Left ventricle myocardium inferior (tissue), 1 donor: ENCODE data around the gene PTPN21. TPM values are rescaled to one million over a fixed set of nuclear protein-coding genes. Genes with fewer than 3 reads are reported as not detected.
"Not testable (repeated sequence)": the region's sequence is repeated elsewhere in the genome, so short reads cannot be mapped to it uniquely, and the experiment has no call there.

Source experiments
- DNase-seq: peaks from one replicate; pipeline ENCODE4 v3.0.0-alpha.2; 2020
- H3K27ac ChIP-seq: fragments of 200-600 bp; replicated peaks from 2 replicates; pipeline ENCODE4 v1.8.0; 2021
- H3K27me3 ChIP-seq: fragments of 200-600 bp; 2 replicates; pipeline ENCODE4 v1.8.0; 2021; ENCODE audit warnings: low read depth
- H3K36me3 ChIP-seq: fragments of 200-600 bp; 2 replicates; pipeline ENCODE4 v1.8.0; 2021
- H3K4me1 ChIP-seq: fragments of 200-600 bp; 2 replicates; pipeline ENCODE4 v1.8.0; 2021
- H3K4me3 ChIP-seq: fragments of 200-600 bp; 2 replicates; pipeline ENCODE4 v1.8.0; 2021; ENCODE audit warnings: mild to moderate bottlenecking, moderate library complexity
- H3K9me3 ChIP-seq: fragments of 200-600 bp; replicated peaks from 2 replicates; pipeline ENCODE4 v1.8.0; 2021
- CTCF ChIP-seq: fragments of 200-600 bp; IDR thresholded peaks from 2 replicates; pipeline ENCODE4 v1.8.0; 2021; ENCODE audit warnings: antibody characterized with exemption, mild to moderate bottlenecking, borderline replicate concordance
- intact Hi-C: fragments of 100-400 bp; cut with micrococcal nuclease; formaldehyde crosslinking; loops from one replicate; pipeline ENCODE4 v1.11.0; 2022
- total RNA-seq: library from RNA; stranded (reverse); fragmentation: NEBNext Ultra II Directional; extraction: Animal tissue kit (Norgen Biotek cat#: 25700); gene quantifications from one replicate; pipeline ENCODE4 v1.2.1, GENCODE V29; 2021
- donor health status: DM: no; HTN: yes; CAD: no; lungs with severe emphysema.

PTPN21 gene
- total RNA-seq, 1 donor from 2014 or later: 42.3 TPM

DNA sequence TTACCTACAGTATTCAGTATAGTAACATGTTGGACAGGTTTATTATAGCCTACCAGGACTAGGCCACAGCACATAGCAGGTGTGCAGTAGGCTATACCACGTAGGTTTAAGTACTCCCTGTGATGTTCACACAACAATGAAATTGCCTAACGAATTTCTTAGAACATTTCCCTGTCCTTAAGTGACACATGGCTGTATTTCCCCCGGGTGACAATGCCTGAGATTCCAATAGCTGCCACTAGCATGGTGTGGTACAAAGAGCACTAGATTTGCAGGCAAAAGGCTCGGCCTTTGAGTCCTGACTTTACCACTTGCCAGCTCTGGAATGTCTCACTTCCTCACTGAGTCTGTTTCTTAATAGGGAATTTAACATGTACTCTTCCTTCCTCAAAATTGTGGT is 19.7 kb downstream of the PTPN21 start:
- Histone ChIP-seq H3K36me3 (no peaks in the 10 kb centered on the region), H3K27ac (peak overlapping the region; percentile 71), H3K4me3 (no peak overlapping the region), H3K9me3 (peaks cover 4% of the 10 kb centered on the region), H3K27me3 (no peaks in the 10 kb centered on the region), H3K4me1 (peaks cover 66% of the 10 kb centered on the region)
- intact Hi-C loops: no loop called here
- no peak for DNase-seq
- TF ChIP-seq CTCF: peak; percentile 48

GRCh38 chr14:88533064-88533602 is 21.7 kb downstream of the PTPN21 start:
- Histone ChIP-seq H3K4me1 (peaks cover 45% of the 10 kb centered on the region), H3K9me3 (peaks cover 12% of the 10 kb centered on the region), H3K4me3 (no peak overlapping the region), H3K36me3 (no peaks in the 10 kb centered on the region), H3K27me3 (no peaks in the 10 kb centered on the region), H3K27ac (no peak overlapping the region)
- no peak for TF ChIP-seq CTCF
- intact Hi-C loops: no loop called here
- no peak for DNase-seq

GRCh38 chr14:88529889-88530288 is 24.9 kb downstream of the PTPN21 start:
- H3K27ac ChIP-seq, DNase-seq, H3K27me3 ChIP-seq, H3K36me3 ChIP-seq, intact Hi-C loops, H3K4me3 ChIP-seq: not testable (repeated sequence)
- peaks cover 12% of the 10 kb centered on the region for H3K9me3 ChIP-seq
- peaks cover 16% of the 10 kb centered on the region for H3K4me1 ChIP-seq

DNA sequence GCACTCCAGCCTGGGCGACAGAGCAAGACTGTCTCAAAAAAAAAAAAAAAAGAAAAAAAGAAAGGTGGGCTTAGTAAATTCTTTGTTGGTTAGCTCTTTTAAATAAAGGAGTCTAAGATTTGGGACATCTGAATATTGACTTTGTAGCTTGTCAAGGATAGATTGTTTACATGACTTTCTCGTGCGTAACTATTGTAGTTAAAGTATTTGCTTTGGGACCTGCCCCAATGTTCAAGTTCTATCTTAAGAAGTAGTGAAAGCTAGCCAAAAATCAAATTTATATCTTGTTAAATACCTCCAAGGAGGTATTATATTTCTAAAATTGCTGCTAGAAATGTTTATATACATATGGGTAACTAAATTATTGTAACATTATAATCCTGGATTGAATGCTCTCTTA is 32.4 kb downstream of the PTPN21 start:
- H3K4me3 ChIP-seq: no peak overlapping the region
- intact Hi-C loops: no loop called here
- no peak for TF ChIP-seq CTCF
- no peaks in the 10 kb centered on the region for H3K36me3 ChIP-seq
- H3K27ac ChIP-seq: no peak overlapping the region
- no peak for DNase-seq
- H3K4me1 ChIP-seq: peaks cover 16% of the 10 kb centered on the region
- no peaks in the 10 kb centered on the region for H3K9me3 ChIP-seq
- no peaks in the 10 kb centered on the region for H3K27me3 ChIP-seq

- intact Hi-C loops: no loop called here
- Histone ChIP-seq H3K27me3 (no peaks in the 10 kb centered on the region), H3K4me1 (peaks cover 21% of the 10 kb centered on the region), H3K9me3 (no peaks in the 10 kb centered on the region), H3K36me3 (peaks cover 3% of the 10 kb centered on the region), H3K27ac (no peak overlapping the region), H3K4me3 (no peak overlapping the region)
- no peak for TF ChIP-seq CTCF
- DNase-seq: no peak
Measured at GRCh38 chr14:88521818-88522217, 33.0 kb downstream of the PTPN21 start.

- no peak overlapping the region for H3K27ac ChIP-seq
- H3K27me3 ChIP-seq: no peaks in the 10 kb centered on the region
- peaks cover 11% of the 10 kb centered on the region for H3K36me3 ChIP-seq
- H3K4me3 ChIP-seq: no peak overlapping the region
- intact Hi-C loops: no loop called here
- no peak for TF ChIP-seq CTCF
- H3K9me3 ChIP-seq: no peaks in the 10 kb centered on the region
- H3K4me1 ChIP-seq: peaks cover 35% of the 10 kb centered on the region
- DNase-seq: no peak
Measured at GRCh38 chr14:88519907-88520306, 34.9 kb downstream of the PTPN21 start.
